ENCODE results near the gene ADGRD1.

Gene ADGRD1

GRCh38 chr12:130922511-130922953 is 31.2 kb upstream of the ADGRD1 start:
- H3K4me3 ChIP-seq (ENCODE audit: low read depth, low read length) = no peak overlapping the region
- no peak for DNase-seq (ENCODE audit: low read depth, low spot score)
- POLR2A ChIA-PET = no interaction called here
- TF ChIP-seq CTCF (IDR thresholded peaks at IDR 0.05; ENCODE audit: insufficient read depth, low read length, missing control alignments) = no peak
- CTCF ChIA-PET = no interaction called here

GRCh38 chr12:130924966-130925665 is 28.6 kb upstream of the ADGRD1 start:
- ChIA-PET CTCF (no interaction called here), POLR2A (no interaction called here)
- TF ChIP-seq CTCF (IDR thresholded peaks at IDR 0.05; ENCODE audit: insufficient read depth, low read length, missing control alignments) = no peak
- no peak for DNase-seq (ENCODE audit: low read depth, low spot score)
- H3K4me3 ChIP-seq (ENCODE audit: low read depth, low read length) = no peak overlapping the region

- CTCF ChIA-PET = interaction anchor here (1.4 kb wide), 1 partner anchor 9 kb away, joined by 3 read pairs; no protein-coding TSS in a partner anchor
- no peak for DNase-seq (ENCODE audit: low read depth, low spot score)
- POLR2A ChIA-PET = no interaction called here
- TF ChIP-seq CTCF (IDR thresholded peaks at IDR 0.05; ENCODE audit: insufficient read depth, low read length, missing control alignments) = no peak
- no peak overlapping the region for H3K4me3 ChIP-seq (ENCODE audit: low read depth, low read length)
Observed at GRCh38 chr12:130925666-130926015, 28.1 kb upstream of the ADGRD1 start.

GRCh38 chr12:130929363-130929762 is 24.3 kb upstream of the ADGRD1 start:
- ChIA-PET CTCF (no interaction called here), POLR2A (no interaction called here)
- no peak for DNase-seq (ENCODE audit: low read depth, low spot score)
- no peak for TF ChIP-seq CTCF (IDR thresholded peaks at IDR 0.05; ENCODE audit: insufficient read depth, low read length, missing control alignments)
- H3K4me3 ChIP-seq (ENCODE audit: low read depth, low read length) = no peak overlapping the region

GRCh38 chr12:130932061-130932930 is 21.4 kb upstream of the ADGRD1 start:
- no peak for DNase-seq (ENCODE audit: low read depth, low spot score)
- POLR2A ChIA-PET = no interaction called here
- CTCF ChIA-PET = no interaction called here

More at GRCh38 chr12:130932061-130932930, 21.4 kb upstream of the ADGRD1 start:
- H3K4me3 ChIP-seq (ENCODE audit: low read depth, low read length) = no peak overlapping the region
- no peak for TF ChIP-seq CTCF (IDR thresholded peaks at IDR 0.05; ENCODE audit: insufficient read depth, low read length, missing control alignments)

Measured in AG04449 (cell line).